Measurements from ENCODE around the gene MAPK4. TPM values are rescaled to one million over a fixed set of nuclear protein-coding genes. Genes with fewer than 3 reads are reported as not detected.

Gene MAPK4
- total RNA-seq, 2 donors from 2014 or later = 1.0 to 1.6 TPM

GRCh38 chr18:50696929-50697328, 137.0 kb downstream of the MAPK4 start:
- no peaks in the 10 kb centered on the region for H3K9me3 ChIP-seq
- H3K27ac ChIP-seq = no peak overlapping the region
- H3K36me3 ChIP-seq (replicated peaks in 1 of 2; ENCODE audit: insufficient read depth in 1 of 2, low read depth in 2 of 2) = no peaks in the 10 kb centered on the region
- intact Hi-C loops (cut with DNase I) = no loop called here
- DNase-seq (no peak), ATAC-seq (no peak)
- H3K4me3 ChIP-seq = no peak overlapping the region
- no peaks in the 10 kb centered on the region for H3K4me1 ChIP-seq
- 89 to 98% methylated on average over 4 of the region's 4 CpGs for WGBS, 2 donors
- no peaks in the 10 kb centered on the region for H3K27me3 ChIP-seq
- TF ChIP-seq CTCF (IDR thresholded peaks at IDR 0.05) (no peak), POLR2A (IDR thresholded peaks at IDR 0.05) (no peak)

GRCh38 chr18:50697509-50697908, 137.6 kb downstream of the MAPK4 start:
- Histone ChIP-seq H3K36me3 (replicated peaks in 1 of 2; ENCODE audit: insufficient read depth in 1 of 2, low read depth in 2 of 2) (no peaks in the 10 kb centered on the region), H3K4me1 (no peaks in the 10 kb centered on the region), H3K9me3 (no peaks in the 10 kb centered on the region), H3K27me3 (no peaks in the 10 kb centered on the region), H3K4me3 (no peak overlapping the region), H3K27ac (no peak overlapping the region)
- DNase-seq (no peak), ATAC-seq (no peak)
- TF ChIP-seq POLR2A (IDR thresholded peaks at IDR 0.05) (no peak), CTCF (IDR thresholded peaks at IDR 0.05) (no peak)
- 82 to 83% methylated on average over 1 of the region's 1 CpG for WGBS, 2 donors
- intact Hi-C loops (cut with DNase I) = no loop called here

GRCh38 chr18:50700245-50701165, 140.6 kb downstream of the MAPK4 start:
- no peaks in the 10 kb centered on the region for H3K36me3 ChIP-seq (replicated peaks in 1 of 2; ENCODE audit: insufficient read depth in 1 of 2, low read depth in 2 of 2)
- no peaks in the 10 kb centered on the region for H3K4me1 ChIP-seq
- no peak overlapping the region for H3K27ac ChIP-seq
- DNase-seq = no peak
- TF ChIP-seq CTCF (IDR thresholded peaks at IDR 0.05) (no peak), POLR2A (IDR thresholded peaks at IDR 0.05) (no peak)
- no peak overlapping the region for H3K4me3 ChIP-seq
- H3K27me3 ChIP-seq = no peaks in the 10 kb centered on the region
- no peaks in the 10 kb centered on the region for H3K9me3 ChIP-seq
- WGBS, 2 donors = 85% methylated on average over 9 of the region's 9 CpGs
- intact Hi-C loops (cut with DNase I) = no loop called here
- no peak for ATAC-seq

DNA sequence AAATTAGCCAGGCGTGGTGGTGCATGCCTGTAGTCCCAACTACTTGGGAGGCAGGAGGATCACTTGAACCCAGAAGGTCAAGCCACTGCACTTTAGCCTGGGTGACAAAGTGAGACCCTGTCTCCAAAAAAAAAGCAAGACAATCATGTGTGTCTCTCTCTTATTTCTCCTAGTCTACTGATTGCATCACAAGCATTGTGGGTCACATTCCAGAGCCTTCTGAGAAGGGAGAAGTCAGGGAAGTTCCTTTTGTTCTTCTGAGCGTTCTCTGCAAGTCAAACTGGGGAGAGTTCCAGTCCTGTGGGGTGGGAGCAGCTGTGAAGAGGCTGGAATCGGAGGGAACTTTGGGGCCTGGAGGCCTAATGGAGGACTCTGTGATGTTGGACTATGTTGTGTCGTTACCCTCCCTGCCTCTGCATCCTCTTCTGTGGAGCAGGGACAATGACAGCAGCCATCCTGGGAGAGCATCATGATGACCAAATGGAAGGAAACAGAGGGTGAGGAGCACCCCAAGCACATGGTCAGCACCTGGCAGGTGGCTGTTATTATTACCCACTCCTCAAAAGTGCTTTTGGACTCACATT, 144.6 kb downstream of the MAPK4 start:
- TF ChIP-seq CTCF (IDR thresholded peaks at IDR 0.05) (no peak), POLR2A (IDR thresholded peaks at IDR 0.05) (no peak)
- 90% methylated on average over 3 to 4 of the region's 4 CpGs for WGBS, 2 donors
- Histone ChIP-seq H3K9me3 (no peaks in the 10 kb centered on the region), H3K27me3 (no peaks in the 10 kb centered on the region), H3K4me1 (no peaks in the 10 kb centered on the region), H3K27ac (no peak overlapping the region), H3K4me3 (no peak overlapping the region), H3K36me3 (replicated peaks in 1 of 2; ENCODE audit: insufficient read depth in 1 of 2, low read depth in 2 of 2) (no peaks in the 10 kb centered on the region)
- intact Hi-C loops (cut with DNase I) = no loop called here
- no peak for DNase-seq
- ATAC-seq = no peak

Data from body of pancreas (tissue), 4 donors.